GM18870 (cell line): ENCODE data around the gene SLC6A12.
"Not testable (repeated sequence)": the region's sequence is repeated elsewhere in the genome, so short reads cannot be mapped to it uniquely, and the experiment has no call there.

ENCODE experiments used
- ATAC-seq: cut with Tn5 transposase; IDR thresholded peaks from one replicate; pipeline ENCODE4 v1.9.1; 2021; ENCODE audit warnings: moderate library complexity; ENCODE audit not compliant: unreplicated experiment

SLC6A12 gene

DNA sequence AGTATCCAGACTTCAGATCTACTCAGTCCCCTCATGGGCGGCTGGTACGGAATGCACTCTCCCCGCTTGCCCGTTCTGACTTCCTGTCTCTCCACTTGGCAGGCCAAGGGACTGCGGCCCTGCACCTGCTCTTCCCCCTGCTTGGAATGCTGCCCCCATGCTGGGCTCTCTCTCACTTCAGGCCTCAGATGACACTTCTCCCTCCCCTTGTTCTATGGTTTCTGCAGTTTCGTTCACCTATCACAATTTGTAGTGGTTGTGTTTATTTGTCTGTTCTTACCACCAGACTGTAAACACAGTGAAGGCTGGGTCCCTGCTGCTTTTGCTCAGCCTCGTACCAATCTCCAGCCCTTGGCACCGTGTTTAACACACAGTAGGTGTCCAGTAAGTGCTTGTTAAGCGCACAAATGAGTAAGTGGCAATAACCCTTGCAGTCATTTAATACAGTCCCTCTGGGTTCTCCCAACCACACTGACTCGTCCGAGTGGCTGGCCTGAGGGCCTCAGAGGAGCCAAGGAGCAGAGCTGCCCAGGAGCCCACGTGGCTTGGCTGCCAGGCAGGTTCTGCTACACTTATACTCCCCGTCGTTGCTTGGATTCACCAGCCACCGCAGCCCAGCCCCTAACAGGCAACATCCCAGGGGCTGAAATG lies 11.8 kb downstream of the SLC6A12 start:
- ATAC-seq = no peak

DNA sequence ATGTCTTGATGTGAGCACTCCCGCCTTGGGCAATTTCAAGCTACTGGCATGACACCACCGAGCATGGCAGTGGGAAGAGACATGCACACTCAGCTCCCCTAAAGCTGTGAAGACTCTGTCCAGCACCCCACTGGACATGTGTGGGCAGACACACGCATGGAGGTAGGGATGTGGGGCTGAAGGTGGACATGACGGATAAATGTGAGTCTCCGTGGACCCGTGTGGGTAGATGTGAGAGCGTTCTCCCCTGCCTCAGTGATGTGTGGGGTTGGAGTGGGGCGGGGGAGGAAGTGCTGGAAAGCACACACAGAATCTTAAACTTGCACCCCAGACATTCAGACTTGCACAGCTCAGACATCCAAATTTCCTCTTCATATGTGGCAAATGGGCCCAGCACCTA lies 12.6 kb downstream of the SLC6A12 start:
- ATAC-seq = no peak

DNA sequence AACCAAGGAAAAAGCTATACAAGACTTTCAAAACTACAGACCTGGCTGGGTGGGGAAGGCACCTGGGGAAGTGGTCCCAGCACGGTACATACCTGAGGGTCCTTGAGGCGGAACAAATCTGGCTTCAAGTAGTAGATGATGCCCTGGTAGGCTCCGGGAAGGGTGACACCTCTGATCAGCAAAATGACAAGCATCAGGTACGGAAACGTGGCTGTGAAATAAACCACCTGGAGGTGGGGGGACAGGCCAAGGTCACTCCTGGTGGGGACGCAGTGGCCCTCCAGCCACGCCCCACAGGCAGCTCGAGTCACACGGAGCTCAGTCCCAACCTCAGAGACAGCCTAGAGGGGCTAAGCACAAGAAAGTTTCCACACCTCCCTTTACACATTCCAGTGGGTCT lies 15.3 kb downstream of the SLC6A12 start:
- no peak for ATAC-seq

DNA sequence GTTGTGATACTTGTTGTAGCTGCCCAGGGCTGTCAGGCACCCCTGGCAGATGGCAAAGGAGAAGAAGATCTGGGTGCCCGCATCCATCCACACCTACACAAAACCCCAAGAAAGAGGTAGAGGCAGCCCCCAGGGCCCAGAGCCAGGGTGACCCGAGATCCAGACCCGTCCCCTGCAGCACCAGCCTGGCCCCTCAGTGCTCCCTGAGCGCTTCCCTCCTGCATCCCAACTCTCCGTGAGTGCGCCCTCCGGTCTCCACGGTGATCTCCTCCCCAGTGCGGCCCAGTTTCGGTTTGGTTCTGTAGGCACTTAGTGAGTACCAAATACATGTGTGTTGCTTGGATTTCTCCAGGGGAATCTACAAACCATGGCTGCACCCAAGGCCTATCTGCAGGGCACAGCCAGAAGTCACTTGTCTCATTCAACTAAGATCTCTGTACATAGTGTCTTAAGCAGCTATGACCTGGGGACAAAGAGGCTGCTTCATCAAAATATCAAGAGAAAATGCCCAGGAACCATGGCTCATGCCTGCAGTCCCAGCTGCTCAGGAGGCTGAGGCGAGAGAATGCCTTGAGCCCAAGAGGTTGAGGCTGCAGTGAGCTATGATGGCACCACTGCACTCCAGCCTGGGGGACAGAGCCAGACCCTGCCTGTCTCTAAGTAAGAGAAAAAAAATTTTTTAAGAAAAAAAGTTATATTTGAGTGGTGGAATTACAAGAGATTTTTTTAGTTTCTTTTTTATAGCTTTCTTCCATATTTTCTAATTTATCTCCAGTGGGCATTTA lies 15.9 kb downstream of the SLC6A12 start:
- no peak for ATAC-seq

- no peak for ATAC-seq
Measured at GRCh38 chr12:197347-197746, 16.6 kb downstream of the SLC6A12 start.

- no peak for ATAC-seq
Measured at GRCh38 chr12:196436-196835, 17.5 kb downstream of the SLC6A12 start.

DNA sequence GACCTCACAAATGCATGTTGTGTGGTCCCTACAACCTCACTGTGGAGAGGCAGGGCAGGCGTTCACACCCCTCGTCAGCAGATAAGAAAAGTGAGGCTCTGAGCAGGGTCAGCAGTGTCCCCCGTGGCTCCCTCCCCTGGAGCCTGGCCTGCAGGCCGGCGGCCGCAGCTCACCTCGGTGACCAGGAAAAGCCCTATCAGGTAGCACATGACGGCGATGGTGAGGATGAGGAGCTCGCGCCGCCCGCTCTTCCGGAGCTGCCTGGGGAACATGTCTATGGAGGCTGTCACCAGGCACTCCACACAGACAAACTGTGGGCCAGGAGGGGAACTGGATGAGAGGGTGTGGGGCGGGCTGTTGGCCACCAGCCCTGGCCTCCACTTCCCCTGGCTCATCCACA lies 18.0 kb downstream of the SLC6A12 start:
- ATAC-seq = no peak

GRCh38 chr12:195156-195555 lies 18.8 kb downstream of the SLC6A12 start:
- ATAC-seq = no peak

- ATAC-seq = no peak
Measured at GRCh38 chr12:194276-194675, 19.7 kb downstream of the SLC6A12 start.

GRCh38 chr12:193261-193660 lies 20.7 kb downstream of the SLC6A12 start:
- no peak for ATAC-seq

GRCh38 chr12:191541-191940 lies 22.4 kb downstream of the SLC6A12 start:
- ATAC-seq = no peak

GRCh38 chr12:190881-191280 lies 23.1 kb downstream of the SLC6A12 start:
- no peak for ATAC-seq

DNA sequence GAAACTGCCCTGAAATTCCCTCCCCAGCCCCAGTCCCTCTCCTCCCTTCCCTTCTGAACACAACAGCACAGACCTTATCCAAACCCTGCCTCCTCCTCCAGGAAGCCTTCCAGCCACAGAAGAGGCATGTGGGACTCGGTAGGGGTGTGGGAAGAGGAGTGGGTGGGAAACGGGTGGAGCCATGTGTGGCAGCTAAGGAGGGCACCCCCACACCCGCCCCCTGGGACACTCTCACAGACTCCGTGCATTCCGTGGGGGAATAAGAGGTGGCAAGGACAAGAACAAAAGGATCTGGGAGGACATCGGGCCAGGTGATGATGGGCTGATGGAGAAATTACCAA lies 24.4 kb downstream of the SLC6A12 start:
- no peak for ATAC-seq

DNA sequence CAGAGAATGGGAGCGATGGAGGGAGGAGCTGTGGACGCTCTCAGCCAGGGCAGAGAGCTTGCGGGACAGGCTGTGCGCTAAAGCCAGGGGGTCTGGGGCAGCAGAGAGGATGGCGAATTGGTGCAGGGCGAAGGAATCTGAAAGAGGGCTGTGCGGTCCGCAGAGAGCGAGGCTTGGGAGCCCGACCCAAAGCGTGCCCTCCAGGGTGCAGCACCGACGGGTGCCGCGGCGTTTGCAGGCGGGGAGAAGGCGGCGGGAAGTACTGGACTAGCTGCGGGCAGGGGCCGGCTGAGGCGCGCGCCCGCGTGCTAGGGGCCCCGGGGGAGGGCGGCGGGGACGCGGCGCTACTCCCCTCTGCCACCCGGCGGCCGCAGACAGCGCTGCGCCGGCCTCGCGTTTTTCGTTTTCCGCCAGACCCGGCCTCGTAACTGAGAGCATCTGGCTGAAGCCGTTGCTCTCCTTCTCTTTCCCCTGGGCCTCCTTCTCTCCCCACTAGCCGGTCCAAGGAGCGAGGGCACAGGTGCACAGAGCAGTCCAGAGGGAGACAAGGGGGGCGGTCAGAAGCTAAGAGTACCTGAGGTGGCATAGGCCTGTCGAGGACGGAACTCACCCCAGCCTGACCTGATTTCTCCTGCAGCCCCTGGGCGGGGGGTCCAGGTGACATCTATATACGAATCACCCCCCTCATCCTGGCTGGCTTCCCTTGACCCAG lies 24.9 kb downstream of the SLC6A12 start:
- no peak for ATAC-seq

GRCh38 chr12:187986-188909 lies 25.7 kb downstream of the SLC6A12 start:
- ATAC-seq = not testable (repeated sequence)

DNA sequence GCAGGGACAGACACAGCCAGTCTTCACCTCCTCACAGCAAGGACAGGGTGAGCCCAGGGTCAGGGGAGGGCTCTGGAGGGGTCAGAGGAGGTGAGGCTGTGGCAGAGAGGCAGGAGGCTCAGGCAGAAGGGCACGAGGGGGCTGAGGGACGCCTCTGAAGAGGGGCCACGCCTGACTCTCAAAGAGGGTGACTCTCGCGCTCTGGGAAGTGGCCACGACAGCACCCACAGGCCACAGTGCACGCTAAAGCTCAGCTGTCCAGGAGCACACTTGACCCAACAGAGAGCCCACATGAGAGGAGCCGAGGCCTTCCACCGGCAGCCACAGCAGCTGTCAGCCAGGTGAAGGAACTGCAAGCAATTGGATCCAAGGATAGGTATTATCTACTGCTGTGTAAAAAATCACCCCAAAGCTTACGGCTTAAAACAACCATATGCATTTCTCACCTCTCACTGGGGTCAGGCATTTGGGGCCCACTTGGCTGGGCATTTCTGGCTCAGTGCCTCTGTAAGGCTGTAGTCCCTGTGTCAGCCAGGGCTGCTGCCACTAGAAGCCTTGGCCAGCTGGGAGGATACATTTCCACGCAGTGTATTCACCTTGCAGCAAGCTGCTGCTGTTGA lies 27.8 kb downstream of the SLC6A12 start:
- ATAC-seq = no peak

GRCh38 chr12:185576-185955 lies 28.4 kb downstream of the SLC6A12 start:
- no peak for ATAC-seq

- ATAC-seq = no peak
Measured at GRCh38 chr12:184811-185575, 29.0 kb downstream of the SLC6A12 start.

DNA sequence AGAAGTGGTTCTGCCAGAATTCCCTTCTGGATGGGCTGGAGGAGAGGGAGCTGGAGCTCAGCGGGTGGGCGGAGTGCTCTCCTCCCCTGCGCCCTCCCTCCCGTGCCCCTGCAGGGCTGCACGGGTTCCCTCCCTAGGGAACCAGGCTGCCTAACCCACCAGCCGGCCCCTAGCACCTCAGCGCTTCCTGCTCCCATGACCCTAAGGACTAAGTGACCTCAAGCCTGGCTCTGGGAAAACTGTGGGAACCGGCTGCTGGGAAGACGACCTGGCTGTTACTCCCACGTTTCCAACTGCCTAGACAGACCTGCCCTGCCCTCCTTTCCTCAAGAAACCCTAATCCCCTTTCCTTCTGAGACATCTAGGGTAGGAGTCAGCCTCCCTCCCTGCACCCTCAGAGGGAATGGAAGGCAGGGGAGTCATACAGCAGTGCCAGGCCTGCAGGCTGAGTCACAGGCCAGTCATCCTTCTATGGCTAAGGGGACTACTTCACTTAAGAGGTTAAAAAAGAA lies 31.5 kb downstream of the SLC6A12 start:
- ATAC-seq = no peak

DNA sequence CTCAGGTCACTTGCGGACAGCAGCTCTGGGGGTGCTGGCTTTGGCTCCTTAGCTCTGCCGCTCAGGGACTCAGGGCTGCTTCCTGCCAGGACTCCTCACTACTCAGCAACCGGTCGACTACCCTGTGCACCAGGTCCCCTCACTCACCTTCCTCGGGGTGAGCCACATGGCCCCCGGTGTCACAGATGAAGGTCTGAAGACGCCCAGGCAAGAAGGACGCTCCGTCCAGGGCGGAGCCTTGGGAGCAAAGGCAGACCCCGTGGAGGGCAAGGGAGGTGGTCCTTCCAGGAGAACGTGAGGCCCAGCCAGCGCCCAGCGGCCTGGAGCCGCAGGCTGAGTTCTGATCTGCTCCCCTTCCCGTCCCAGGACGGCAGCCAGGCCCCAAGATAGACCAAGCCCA lies 32.0 kb downstream of the SLC6A12 start:
- no peak for ATAC-seq
